Measurements from ENCODE around the gene BLMH.
"Not testable (repeated sequence)": the region's sequence is repeated elsewhere in the genome, so short reads cannot be mapped to it uniquely, and the experiment has no call there.

The BLMH gene

GRCh38 chr17:30225919-30226553 lies 65.7 kb downstream of the BLMH start:
- DNase-seq = no peak

GRCh38 chr17:30225112-30225511 lies 66.6 kb downstream of the BLMH start:
- no peak for DNase-seq

- DNase-seq = no peak
Observed at GRCh38 chr17:30224419-30224960, 67.3 kb downstream of the BLMH start.

- no peak for DNase-seq
Observed at GRCh38 chr17:30222721-30223175, 69.0 kb downstream of the BLMH start.

GRCh38 chr17:30222251-30222650 lies 69.5 kb downstream of the BLMH start:
- no peak for DNase-seq

GRCh38 chr17:30221346-30221745 lies 70.4 kb downstream of the BLMH start:
- no peak for DNase-seq

GRCh38 chr17:30220414-30220813 lies 71.3 kb downstream of the BLMH start:
- no peak for DNase-seq

- no peak for DNase-seq
Observed at GRCh38 chr17:30219833-30220232, 71.9 kb downstream of the BLMH start.

- DNase-seq = no peak
Observed at GRCh38 chr17:30219315-30219714, 72.4 kb downstream of the BLMH start.

GRCh38 chr17:30218799-30219198 lies 72.9 kb downstream of the BLMH start:
- DNase-seq = no peak

- no peak for DNase-seq
Observed at GRCh38 chr17:30217746-30218245, 73.9 kb downstream of the BLMH start.

GRCh38 chr17:30217054-30217453 lies 74.7 kb downstream of the BLMH start:
- DNase-seq = no peak

- no peak for DNase-seq
Observed at GRCh38 chr17:30212750-30213149, 79.0 kb downstream of the BLMH start.

GRCh38 chr17:30211371-30211770 lies 80.4 kb downstream of the BLMH start:
- DNase-seq = no peak

GRCh38 chr17:30210901-30211300 lies 80.8 kb downstream of the BLMH start:
- DNase-seq = no peak

- no peak for DNase-seq
Observed at GRCh38 chr17:30210366-30210765, 81.4 kb downstream of the BLMH start.

- no peak for DNase-seq
Observed at GRCh38 chr17:30209930-30210329, 81.8 kb downstream of the BLMH start.

GRCh38 chr17:30208214-30208613 lies 83.5 kb downstream of the BLMH start:
- no peak for DNase-seq

- no peak for DNase-seq
Observed at GRCh38 chr17:30207655-30208054, 84.1 kb downstream of the BLMH start.

- DNase-seq = no peak
Observed at GRCh38 chr17:30203471-30203981, 88.2 kb downstream of the BLMH start.

GRCh38 chr17:30200656-30201055 lies 91.1 kb downstream of the BLMH start:
- DNase-seq = not testable (repeated sequence)

- DNase-seq = peak; percentile 81
Observed at GRCh38 chr17:30200106-30200505, 91.6 kb downstream of the BLMH start.

- peak; percentile 11 for DNase-seq
Observed at GRCh38 chr17:30199600-30199999, 92.1 kb downstream of the BLMH start.
